Measurements from ENCODE around the gene SHC3. TPM values are rescaled to one million over a fixed set of nuclear protein-coding genes. Genes with fewer than 3 reads are reported as not detected.

SHC3 gene
- total and polyA plus RNA-seq, 9 of the 15 experiments (the other 6 are each of a cell fraction or from before 2014, with no cell fraction given), result not detected

DNA sequence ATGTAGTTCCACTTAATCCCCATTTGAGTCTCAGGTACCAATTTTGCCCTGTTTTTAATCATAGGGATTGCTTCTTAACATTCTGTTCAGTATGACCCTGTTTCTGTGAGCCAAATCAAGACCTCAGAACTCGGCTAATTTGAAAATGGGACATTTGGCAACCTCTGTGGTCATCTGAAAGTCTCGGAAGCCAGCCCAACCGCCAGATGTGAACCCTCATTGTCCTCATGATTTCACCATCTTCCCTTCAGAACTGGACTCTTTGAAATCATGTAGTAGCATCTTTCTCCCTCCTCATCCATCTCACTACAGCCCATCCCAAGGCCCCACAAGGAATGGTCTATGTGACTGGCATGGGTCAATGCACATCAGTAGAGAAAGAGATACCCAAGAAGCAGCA lies 98.4 kb downstream of the SHC3 start:
- Histone ChIP-seq H3K27me3 (ENCODE audit: control insufficient read depth in 2 of 2, insufficient read depth in 2 of 2, low read length in 2 of 2) (peaks cover 4 to 13% of the 10 kb centered on the region in 2 experiments; a peak in 2 of 5 replicates), H3K4me3 (no peak overlapping the region), H3K9me1 (ENCODE audit: control insufficient read depth, insufficient read depth, low read length) (no peaks in the 10 kb centered on the region), H3K36me3 (ENCODE audit: control insufficient read depth, insufficient read depth, low read length) (no peaks in the 10 kb centered on the region), H3K27ac (ENCODE audit: extremely low read depth, low read depth, low read length) (no peak overlapping the region), H3K9me3 (replicated peaks; ENCODE audit: control insufficient read depth, insufficient read depth, low read depth, low read length) (no peaks in the 10 kb centered on the region), H3K9ac (ENCODE audit: insufficient read depth in 1 of 2, low read depth in 2 of 2, low read length in 2 of 2) (no peak overlapping the region), H3K4me2 (ENCODE audit: insufficient read depth, low read length) (no peak overlapping the region), H2AFZ (ENCODE audit: low read depth, low read length) (no peak overlapping the region), H3K4me1 (replicated peaks in 1 of 2; ENCODE audit: control insufficient read depth in 2 of 2, insufficient read depth in 2 of 2, low read length in 2 of 2) (no peaks in the 10 kb centered on the region), H3K79me2 (ENCODE audit: control insufficient read depth, insufficient read depth, low read length) (no peaks in the 10 kb centered on the region), H4K20me1 (replicated peaks; ENCODE audit: control insufficient read depth, insufficient read depth, low read length) (no peaks in the 10 kb centered on the region)
- ChIA-PET POLR2A (no interaction called here), CTCF (ENCODE audit: low intra/inter-chr PET ratio) (no interaction called here)
- no peak for TF ChIP-seq ZNF583 (CRISPR knock-in tag; IDR thresholded peaks at IDR 0.05)
- no peak for TF ChIP-seq CHD4 (IDR thresholded peaks at IDR 0.05; ENCODE audit: insufficient read depth, insufficient replicate concordance, low read depth, low read length, poor library complexity, severe bottlenecking)
- no peak for TF ChIP-seq CSDE1 (IDR thresholded peaks at IDR 0.05)
- TF ChIP-seq, protein P1, sequence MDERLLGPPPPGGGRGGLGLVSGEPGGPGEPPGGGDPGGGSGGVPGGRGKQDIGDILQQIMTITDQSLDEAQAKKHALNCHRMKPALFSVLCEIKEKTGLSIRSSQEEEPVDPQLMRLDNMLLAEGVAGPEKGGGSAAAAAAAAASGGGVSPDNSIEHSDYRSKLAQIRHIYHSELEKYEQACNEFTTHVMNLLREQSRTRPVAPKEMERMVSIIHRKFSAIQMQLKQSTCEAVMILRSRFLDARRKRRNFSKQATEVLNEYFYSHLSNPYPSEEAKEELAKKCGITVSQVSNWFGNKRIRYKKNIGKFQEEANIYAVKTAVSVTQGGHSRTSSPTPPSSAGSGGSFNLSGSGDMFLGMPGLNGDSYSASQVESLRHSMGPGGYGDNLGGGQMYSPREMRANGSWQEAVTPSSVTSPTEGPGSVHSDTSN (CRISPR knock-in tag; IDR thresholded peaks at IDR 0.05; ENCODE audit: low read depth), result no peak
- TF ChIP-seq, protein P1 (tag; conservative IDR thresholded peaks at IDR 0.05; ENCODE audit: low read depth), result no peak
- TF ChIP-seq, protein P2, sequence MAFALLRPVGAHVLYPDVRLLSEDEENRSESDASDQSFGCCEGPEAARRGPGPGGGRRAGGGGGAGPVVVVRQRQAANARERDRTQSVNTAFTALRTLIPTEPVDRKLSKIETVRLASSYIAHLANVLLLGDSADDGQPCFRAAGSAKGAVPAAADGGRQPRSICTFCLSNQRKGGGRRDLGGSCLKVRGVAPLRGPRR (CRISPR knock-in tag; IDR thresholded peaks at IDR 0.05), result no peak
- TF ChIP-seq, protein P3, sequence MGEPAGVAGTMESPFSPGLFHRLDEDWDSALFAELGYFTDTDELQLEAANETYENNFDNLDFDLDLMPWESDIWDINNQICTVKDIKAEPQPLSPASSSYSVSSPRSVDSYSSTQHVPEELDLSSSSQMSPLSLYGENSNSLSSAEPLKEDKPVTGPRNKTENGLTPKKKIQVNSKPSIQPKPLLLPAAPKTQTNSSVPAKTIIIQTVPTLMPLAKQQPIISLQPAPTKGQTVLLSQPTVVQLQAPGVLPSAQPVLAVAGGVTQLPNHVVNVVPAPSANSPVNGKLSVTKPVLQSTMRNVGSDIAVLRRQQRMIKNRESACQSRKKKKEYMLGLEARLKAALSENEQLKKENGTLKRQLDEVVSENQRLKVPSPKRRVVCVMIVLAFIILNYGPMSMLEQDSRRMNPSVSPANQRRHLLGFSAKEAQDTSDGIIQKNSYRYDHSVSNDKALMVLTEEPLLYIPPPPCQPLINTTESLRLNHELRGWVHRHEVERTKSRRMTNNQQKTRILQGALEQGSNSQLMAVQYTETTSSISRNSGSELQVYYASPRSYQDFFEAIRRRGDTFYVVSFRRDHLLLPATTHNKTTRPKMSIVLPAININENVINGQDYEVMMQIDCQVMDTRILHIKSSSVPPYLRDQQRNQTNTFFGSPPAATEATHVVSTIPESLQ (CRISPR knock-in tag; IDR thresholded peaks at IDR 0.05), result no peak
- no peak for FAIRE-seq
- intact Hi-C loops (cut with micrococcal nuclease), result no loop called here
- DNase-seq (ENCODE audit: extremely low read depth in 1 of 4, low spot score in 3 of 4), result no peak
- WGBS (ENCODE audit: insufficient coverage, low coverage, missing lambda C conversion rate), result 3% methylated on average over 3 of the region's 3 CpGs
- no TSS peak for BruUV-seq (replicated peaks)
- no peak for ATAC-seq
- in situ Hi-C loops (cut with MboI), result no loop called here
